ENCODE data around the gene ZNF628. TPM values are rescaled to one million over a fixed set of nuclear protein-coding genes. Genes with fewer than 3 reads are reported as not detected.
A peak's percentile ranks its signal among the peaks of the same experiment; 100 is the strongest.
"Not testable (repeated sequence)": the region's sequence is repeated elsewhere in the genome, so short reads cannot be mapped to it uniquely, and the experiment has no call there.

The ZNF628 gene
- total RNA-seq, 1 donor from 2014 or later = 4.7 TPM

DNA sequence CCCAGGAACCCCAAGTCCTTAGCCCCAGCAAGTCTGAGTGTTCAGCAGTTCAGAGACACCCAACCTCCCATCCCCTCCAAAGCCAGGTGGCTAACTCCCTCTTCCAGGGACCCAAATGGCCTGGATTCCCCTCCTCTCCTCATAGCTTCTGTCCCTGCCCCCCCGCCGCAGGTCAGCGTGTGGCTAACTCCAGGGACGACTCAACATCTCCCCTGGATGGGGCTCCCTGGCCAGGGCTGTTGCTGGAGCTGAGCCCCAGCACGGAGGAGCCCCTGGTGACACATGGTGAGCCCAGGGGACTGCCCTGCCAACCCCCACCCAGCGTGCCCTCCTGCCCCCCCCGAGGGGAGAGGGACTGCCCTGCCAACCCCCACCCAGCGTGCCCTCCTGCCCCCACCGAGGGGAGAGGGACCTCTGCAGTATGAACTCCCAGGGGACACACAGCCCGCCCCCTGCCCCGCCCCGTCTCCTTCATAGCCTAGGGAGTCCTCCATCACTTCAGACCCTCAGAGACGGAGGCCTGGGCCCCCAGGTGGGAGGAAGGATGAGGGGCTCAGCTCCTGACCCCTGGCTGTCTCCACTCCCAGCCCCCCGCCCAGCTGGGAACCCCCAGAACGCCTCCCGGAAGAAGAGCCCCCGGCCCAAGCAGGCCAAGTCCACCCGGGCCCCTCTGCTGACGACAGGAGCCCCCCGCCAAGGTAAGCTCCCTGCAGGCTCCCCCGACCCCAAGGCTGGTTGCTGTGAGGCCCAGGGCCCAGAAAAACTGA lies 13.5 kb downstream of the ZNF628 start:
- DNase-seq (no peak), ATAC-seq (ENCODE audit: poor library complexity) (no peak)
- intact Hi-C loops (cut with DNase I) = no loop called here

DNA sequence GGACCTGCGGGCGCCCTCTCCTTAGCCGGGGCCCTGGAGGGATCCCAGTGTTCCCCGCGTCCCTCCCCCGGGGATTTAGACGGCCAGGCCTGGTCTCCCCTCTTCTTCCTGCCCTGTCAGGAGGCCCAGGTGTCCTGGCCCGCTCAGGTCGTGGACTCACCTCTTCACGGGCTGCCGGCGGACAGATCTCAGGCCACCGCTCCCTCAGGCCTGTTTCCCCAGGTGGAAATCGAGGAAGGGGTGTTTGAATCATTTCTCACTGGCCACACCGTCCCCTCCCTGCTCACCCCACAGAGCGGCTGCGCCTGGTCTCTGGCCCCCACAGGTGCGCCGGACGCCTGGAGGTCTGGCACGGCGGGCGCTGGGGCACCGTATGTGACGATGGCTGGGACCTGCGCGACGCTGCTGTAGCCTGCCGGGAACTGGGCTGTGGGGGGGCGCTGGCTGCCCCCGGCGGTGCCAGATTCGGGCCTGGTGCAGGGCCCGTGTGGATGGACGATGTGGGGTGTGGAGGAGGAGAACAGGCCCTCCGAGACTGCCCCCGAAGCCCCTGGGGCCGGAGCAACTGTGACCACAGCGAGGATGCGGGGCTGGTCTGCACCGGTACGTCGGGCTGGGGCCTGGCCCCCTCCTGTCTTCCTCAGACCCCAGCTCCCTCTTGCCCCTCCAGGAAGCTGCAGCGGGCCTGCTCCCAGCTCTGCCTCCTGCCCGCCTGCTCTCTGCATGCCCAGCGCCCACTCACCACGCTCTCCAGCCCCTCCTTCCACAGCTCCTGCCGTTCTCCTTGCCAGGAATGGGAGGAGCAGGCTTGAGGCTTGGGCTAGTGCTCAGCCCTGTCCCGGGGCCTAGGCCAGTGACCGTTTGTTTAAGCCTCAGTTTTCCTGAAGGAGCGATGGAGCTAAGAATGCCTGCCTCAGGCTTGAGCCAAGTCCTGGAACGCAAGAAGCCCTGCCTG lies 14.3 kb downstream of the ZNF628 start:
- intact Hi-C loops (cut with DNase I) = no loop called here
- DNase-seq = no peak
- ATAC-seq (ENCODE audit: poor library complexity) = no peak

DNA sequence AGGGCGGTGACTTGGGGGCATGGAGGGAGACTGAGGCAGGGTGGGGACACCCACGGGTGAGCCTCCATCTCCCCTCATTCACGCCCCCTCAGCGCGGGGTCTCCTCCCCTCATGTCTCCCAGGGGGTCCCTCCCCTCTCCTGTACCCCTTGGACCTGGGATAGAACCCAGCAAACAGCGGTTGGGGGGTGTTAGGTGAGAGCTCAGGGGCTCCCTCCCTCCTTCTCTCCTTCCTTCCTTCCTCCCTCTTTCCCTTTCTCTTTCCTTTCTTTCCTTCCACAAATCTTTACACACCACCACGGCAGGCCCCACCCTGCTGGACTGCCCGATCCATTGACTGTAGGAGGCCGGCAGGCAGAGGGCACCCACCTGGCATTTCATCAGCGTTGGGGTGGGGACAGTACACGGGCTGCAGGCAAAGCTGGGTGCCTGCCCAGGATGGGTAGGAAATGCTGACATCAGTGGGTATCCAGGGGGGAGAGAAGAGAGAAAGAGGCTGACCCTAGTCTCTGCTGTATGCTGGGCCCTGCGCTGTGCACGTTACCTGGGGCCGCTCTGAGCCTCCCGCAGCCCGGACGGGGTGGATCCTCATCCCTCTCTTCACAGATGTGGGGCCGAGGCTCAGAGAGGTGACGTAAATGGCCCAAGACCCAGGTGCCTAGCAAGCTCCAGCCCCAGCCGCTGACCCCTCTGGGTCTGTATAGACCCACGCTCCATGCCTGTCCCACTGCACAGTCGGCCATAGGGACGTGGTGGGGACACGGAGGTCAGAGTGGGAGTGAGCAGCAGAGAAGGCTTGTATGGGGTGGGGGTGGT lies 15.3 kb downstream of the ZNF628 start:
- no peak for ATAC-seq (ENCODE audit: poor library complexity)
- no peak for DNase-seq

DNA sequence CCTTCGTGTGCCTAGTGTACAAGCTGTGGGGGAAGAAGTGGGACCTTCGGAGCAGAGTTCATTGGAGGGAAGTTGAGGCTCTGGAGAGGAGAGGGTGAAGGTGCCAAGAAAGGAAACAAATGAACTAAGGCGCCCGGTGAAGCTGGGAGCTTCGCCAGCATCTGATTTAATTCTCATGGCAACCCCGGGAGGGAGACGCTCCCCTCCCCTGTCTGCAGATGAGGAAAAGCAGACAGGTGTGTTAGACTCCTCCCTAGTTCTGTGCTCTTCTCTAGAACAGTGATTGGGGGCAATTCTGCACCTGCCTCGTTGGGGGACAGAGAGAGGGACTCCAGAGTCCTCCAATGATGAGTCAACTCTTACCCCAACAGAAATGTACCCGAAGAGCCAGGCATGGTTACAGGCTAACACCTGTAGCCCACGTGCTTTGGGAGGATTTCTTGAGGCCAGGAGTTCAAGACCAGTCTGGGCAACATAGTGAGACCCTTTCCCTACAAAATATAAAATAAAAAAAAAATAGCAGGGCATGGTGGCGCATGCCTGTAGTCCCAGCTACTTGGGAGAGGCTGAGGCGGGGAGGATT lies 16.0 kb downstream of the ZNF628 start:
- no peak for ATAC-seq (ENCODE audit: poor library complexity)
- intact Hi-C loops (cut with DNase I) = no loop called here
- DNase-seq = no peak

More for the DNA sequence above, 15.3 kb downstream of the ZNF628 start:
- intact Hi-C loops (cut with DNase I) = no loop called here

DNA sequence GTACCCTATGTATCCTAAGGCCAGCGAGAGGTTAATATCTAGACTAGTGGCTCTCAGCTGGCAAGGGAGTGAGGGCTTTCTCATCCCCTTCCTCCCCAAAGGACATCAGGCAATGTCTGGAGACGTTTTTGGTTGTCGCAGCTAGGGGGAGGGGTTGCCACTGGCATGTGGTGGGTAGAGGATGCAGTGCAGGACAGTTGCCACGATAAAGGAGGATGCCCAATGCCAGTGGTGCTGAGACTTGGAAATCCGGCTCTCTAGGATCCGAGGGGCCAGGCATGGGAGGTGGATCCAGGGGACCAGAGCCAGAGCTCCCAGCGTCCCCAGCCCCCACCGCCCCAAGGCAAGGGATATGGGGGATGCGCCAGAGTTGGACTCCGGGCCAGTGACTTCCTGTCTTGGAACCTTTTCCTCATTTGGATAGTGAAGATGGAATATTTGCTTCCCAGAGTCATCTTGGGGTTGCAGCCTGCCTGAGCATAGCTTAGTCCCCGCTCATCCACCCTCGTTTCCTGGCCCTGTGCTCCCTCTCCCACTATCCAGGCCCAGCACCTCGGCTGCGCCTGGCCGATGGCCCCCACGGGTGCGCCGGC lies 16.7 kb downstream of the ZNF628 start:
- ATAC-seq (ENCODE audit: poor library complexity) (no peak), DNase-seq (no peak)
- intact Hi-C loops (cut with DNase I) = no loop called here

DNA sequence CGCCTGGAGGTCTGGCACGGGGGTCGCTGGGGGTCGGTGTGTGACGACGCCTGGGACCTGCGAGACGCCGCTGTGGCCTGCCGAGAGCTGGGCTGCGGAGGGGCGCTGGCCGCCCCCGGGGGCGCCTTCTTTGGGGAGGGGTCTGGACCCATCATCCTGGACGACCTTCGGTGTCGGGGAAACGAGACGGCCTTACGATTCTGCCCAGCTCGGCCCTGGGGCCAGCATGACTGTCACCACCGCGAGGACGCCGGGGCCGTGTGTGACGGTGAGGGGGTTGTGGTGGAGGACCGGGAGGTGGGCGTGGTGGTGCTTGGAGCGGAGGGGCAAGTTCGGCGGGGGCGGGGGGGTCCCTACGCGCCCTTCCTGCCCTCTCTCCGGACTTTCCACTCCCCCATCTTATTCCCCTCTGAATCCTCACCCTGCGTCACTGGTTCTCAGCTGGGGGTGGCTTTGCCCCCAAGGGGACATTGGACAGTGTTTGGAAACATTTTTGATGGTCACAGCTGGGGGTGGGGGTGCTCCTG lies 17.3 kb downstream of the ZNF628 start:
- intact Hi-C loops (cut with DNase I) = no loop called here

DNA sequence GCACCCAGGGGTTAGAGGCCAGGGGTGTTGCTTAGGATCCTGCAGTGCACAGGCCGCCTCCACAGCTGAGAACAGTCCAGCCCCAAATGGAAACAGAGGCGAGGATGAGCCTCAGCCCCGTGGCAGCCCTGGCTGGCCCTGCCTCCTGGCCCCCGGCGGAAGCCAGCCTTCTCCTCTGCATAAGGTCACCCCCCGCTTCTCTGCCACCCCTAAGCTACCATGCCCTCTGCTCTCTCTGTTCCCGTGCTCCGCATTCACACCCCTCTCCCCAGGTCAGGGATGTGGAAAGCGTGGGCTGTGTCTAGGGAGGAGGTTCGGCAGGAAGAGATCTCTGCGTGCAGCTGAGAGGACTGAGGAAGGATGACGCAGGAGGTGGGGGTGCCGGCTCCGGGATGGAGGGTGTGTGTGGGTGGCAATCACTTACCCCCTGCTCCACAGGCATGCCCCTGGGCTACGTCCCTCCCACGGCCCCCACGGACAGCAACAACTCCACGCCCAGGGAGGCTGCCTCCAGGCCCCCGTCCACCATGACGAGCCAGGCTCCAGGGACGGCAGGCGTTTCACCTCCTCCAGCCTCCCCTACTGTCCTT lies 17.9 kb downstream of the ZNF628 start:
- peak; percentile 73 for DNase-seq
- intact Hi-C loops (cut with DNase I) = no loop called here
- peak; percentile 72 for ATAC-seq (ENCODE audit: poor library complexity)

More for the DNA sequence above, 17.3 kb downstream of the ZNF628 start:
- no peak for DNase-seq
- peak; percentile 2 for ATAC-seq (ENCODE audit: poor library complexity)

DNA sequence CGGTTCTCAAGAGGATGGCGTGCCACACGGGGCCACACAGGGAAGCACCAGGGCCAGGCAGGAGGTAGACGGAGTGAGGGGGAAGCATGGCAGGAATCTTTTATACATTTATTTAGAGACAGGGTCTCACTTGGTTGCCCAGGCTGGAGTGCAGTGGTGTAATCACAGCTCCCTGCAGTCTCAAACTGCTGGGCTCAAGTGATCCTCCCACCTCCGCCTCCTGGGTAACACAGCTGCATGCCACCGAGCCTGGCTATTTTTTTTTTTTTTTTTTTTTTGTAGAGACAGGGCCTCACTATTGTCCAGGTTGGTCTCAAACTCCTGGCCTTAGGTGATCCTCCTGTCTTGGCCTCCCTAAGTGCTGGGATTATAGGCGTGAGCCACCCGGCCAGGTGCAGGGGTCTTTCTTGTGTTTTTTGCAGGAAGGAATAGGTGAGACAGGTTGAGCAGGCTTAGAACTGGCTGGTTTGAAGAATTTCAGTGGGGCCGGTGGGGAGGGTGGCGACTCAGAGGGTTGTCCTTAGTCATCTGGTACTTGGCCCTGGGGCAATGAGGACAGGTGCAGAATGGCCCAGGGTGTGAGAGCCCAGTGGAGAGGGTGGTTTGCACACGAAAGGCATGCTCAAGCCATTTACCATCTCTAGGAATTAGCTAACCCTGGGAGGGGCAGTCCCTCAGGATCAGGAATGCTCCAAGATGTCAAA lies 19.4 kb downstream of the ZNF628 start:
- intact Hi-C loops (cut with DNase I) = no loop called here
- ATAC-seq (ENCODE audit: poor library complexity) (no peak), DNase-seq (no peak)

DNA sequence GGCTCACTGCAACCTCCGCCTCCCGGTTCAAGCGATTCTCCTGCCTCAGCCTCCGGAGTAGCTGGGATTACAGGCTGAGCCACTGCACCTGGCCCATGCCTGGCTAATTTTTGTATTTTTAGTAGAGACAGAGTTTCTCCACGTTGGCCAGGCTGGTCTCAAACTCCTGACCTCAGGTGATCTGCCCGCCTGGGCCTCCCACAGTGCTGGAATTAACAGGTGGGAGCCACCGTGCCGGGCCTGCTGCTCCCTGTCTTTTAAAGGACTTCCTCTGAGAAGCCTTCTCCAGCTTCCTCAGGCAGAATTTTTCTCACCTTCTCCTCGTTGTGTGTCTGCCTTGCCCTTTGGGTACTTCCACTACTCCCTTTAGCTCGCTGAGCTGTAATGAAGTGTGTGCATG lies 20.4 kb downstream of the ZNF628 start:
- ATAC-seq (ENCODE audit: poor library complexity); intact Hi-C loops (cut with DNase I); DNase-seq: not testable (repeated sequence)

DNA sequence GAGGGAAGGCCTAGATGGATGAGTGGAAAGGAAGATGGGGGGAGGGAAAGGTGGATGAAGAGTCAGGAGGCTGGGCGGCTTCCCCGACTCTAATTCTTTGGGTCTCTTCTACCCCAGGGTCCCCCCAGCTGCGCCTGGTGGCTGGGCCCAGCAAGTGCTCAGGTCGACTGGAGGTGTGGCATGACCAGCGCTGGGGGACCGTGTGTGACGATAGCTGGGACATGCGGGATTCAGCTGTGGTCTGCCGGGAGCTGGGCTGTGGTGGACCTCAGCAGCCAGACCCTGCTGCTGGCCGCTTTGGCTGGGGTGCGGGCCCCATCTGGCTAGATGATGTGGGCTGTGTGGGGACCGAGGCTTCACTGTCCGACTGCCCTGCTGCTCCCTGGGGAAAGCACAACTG lies 21.3 kb downstream of the ZNF628 start:
- intact Hi-C loops (cut with DNase I) = no loop called here
- DNase-seq = no peak
- no peak for ATAC-seq (ENCODE audit: poor library complexity)

DNA sequence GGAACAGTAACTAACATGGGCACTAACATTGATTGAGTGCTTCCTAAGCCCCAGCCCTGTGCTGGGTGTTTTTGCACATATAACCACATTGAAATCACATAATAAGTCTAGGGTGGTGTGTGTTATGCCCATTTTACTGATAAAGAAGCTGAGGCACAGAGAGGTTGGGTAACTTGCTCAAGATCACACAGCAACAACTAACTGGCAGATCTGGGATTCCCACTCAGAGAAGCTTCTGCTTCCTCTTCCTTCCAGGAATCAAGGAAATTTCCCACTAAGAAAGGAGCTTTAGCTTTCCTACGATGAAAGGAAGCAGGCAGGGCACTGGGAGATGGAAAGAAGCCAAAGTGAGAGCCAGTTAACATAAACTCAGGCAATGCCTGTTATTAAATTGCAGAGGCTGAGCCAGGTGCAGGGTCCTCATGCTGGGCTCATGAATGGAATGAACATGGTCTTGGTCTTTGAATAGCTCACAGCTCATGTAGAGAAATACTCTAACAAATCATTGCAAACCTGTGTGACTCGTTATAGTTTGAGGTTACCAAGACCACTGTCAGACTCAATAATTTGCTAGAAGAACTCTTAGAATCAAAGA lies 21.9 kb downstream of the ZNF628 start:
- DNase-seq (no peak), ATAC-seq (ENCODE audit: poor library complexity) (no peak)
- intact Hi-C loops (cut with DNase I) = no loop called here

DNA sequence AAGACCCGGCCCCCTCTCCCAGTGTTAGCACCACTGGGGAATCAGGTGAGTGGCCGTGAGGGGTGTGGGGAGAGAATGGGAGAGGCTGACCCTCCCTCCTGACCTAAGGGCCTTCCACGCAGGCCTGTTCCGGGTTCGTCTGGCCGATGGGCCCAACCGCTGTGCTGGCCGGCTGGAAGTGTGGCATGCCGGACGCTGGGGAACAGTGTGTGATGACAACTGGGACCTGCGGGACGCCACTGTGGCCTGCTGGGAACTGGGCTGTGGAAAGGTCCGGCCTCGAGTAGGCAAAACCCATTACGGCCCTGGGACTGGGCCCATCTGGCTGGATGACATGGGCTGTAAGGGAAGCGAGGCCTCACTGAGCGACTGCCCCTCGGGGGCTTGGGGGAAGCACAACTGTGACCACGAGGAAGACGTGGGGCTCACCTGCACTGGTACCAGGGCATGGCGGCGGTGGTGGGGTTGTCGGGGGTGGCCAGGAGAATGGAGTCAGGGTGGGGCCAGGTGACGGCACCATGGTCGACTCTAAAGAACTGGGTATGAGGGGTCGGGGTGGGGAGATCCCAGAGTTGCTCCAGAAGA lies 24.0 kb downstream of the ZNF628 start:
- ATAC-seq (ENCODE audit: poor library complexity) (no peak), DNase-seq (no peak)
- intact Hi-C loops (cut with DNase I) = loop anchor here (5.0 to 10.0 kb wide), 2 partner anchors 33 to 356 kb away; partner anchors contain the start of gene TNNT1

DNA sequence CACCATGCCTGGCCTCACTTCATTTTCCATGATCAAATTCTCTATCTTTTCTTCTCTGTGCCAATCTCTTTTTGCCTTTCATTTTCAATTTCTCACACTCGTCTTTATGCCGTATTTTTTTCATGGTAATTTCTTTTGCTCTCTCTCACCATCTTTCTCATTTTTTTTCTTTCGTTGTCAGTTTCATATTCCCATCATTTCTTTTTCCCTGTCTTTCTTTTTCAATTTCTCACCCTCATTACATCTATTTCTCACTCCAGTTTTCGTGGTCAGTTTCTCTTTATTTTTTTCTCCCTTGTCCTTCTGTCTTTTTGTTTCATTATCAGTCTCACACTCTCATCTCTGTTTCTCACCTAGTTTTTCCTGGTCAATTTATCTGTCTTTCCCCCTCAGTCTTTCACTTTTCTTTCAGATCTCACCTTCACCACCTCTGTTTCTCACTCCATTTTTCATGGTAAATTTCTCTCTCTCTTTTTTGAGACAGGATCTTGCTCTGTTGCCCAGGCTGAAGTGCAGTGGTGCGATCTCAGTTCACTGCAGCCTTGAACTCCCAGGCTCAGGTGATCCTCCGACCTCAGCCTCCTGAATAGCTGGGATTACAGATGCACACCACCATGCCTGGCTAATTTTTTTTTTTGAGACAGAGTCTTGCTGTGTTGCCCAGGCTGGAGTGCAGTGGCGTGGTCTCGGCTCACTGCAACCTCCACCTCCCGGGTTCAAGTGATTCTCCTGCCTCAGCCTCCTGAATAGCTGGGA lies 26.0 kb downstream of the ZNF628 start:
- ATAC-seq (ENCODE audit: poor library complexity) = no peak
- intact Hi-C loops (cut with DNase I) = loop anchor here (5.0 to 10.0 kb wide), 2 partner anchors 35 to 358 kb away; partner anchors contain the start of gene TNNT1
- no peak for DNase-seq

DNA sequence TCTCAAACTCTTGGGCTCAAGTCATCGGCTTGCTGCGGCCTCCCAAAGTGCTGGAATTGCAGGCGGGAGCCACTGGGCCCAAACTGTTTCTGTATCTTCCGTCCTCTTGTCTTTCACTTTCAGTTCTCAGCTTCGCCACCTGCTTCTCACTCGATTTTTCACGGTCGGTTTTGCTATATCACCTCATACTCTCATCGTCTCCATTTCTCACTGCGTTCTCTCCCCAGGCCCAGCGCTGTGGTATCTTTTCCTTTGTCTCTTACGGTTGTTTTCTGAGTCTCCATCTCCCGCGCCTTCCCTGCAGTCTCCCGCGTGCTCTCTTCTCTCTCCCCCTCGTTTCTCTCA lies 26.7 kb downstream of the ZNF628 start:
- DNase-seq = no peak
- intact Hi-C loops (cut with DNase I) = loop anchor here (5.0 to 10.0 kb wide), 2 partner anchors 36 to 358 kb away; partner anchors contain the start of gene TNNT1
- no peak for ATAC-seq (ENCODE audit: poor library complexity)

DNA sequence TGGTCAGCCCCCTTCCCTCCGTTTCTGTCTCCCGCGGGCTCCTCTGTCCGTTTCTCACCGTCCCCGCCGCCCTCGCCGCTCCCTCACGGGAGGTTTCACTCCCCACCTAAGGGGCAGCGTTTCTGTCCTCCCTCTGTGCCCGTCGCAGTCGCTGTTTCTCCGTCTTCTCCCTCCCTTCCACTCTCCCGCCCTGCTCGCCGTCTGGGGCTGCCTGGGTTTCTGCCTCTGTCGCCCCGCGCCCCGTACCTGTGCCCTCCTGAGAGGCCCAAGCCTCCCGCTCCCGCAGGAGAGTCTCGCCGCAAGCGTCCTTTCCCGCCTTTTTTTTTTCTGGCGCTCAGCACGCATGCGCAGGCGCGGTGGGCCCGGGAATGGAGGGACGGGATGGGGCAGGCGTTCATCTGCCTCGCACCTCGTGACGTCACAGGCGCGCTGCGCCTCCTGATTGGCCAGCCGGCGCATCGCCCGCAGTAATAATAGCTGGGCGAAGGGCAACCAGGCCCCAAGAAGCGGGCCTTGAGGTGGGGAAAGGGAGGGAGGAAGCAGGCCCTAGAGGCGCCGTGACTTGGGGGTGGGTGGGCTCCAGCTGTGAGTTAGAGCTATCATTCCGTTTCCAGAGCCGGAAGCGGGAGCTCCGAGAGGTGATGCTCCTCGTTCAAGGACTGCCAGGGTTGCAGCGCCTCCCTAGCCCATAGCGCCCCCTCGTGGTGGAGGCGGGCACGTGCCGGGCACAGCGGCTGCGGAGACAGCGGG lies 27.3 kb downstream of the ZNF628 start:
- intact Hi-C loops (cut with DNase I) = loop anchor here (5.0 to 10.0 kb wide), 2 partner anchors 36 to 359 kb away; partner anchors contain the start of gene TNNT1
- DNase-seq = peak; percentile 97
- peak; percentile 99 for ATAC-seq (ENCODE audit: poor library complexity)
